WTC11 (cell line): ENCODE data around the gene HRCT1. TPM values are rescaled to one million over a fixed set of nuclear protein-coding genes. Genes with fewer than 3 reads are reported as not detected.

Source experiments
- ATAC-seq: fragments of 200-7000 bp; cut with Tn5 transposase; 2 replicates; pipeline ENCODE4 v1.10.0; 2021; ENCODE audit warnings: mild to moderate bottlenecking, moderate library complexity
- CTCF ChIA-PET: fragments of 300-600 bp; sonication (Branson Sonifier 250); formaldehyde crosslinking; loops from one replicate; lab custom pipeline; 2021; ENCODE audit warnings: antibody characterized with exemption; lab: Charles Lee
- POLR2A ChIA-PET: fragments of 350-600 bp; sonication (Branson Sonifier 250); formaldehyde crosslinking; loops from one replicate; lab custom pipeline; 2021; ENCODE audit warnings: antibody characterized with exemption; lab: Charles Lee
- DNase-seq: peaks from one replicate; pipeline ENCODE4 v3.0.0; 2021; ENCODE audit warnings: low spot score
- H3K27ac Mint-ChIP-seq: 2 replicates; pipeline ENCODE4 v1.8.0; 2021; ENCODE audit warnings: mixed read lengths
- H3K27me3 Mint-ChIP-seq: 2 replicates; pipeline ENCODE4 v1.8.0; 2021; ENCODE audit warnings: low read depth, mild to moderate bottlenecking, moderate library complexity, mixed read lengths
- H3K36me3 Mint-ChIP-seq: 2 replicates; pipeline ENCODE4 v1.8.0; 2021; ENCODE audit warnings: mixed read lengths
- H3K4me1 Mint-ChIP-seq: 2 replicates; pipeline ENCODE4 v1.8.0; 2022; ENCODE audit warnings: mixed read lengths
- H3K4me3 Mint-ChIP-seq: 2 replicates; pipeline ENCODE4 v1.8.0; 2021; ENCODE audit warnings: mild to moderate bottlenecking, moderate library complexity, mixed read lengths
- H3K9me3 Mint-ChIP-seq: 2 replicates; pipeline ENCODE4 v1.8.0; 2021; ENCODE audit warnings: mixed read lengths
- CBFB ChIP-seq: sonication (generic); formaldehyde crosslinking; IDR thresholded peaks from 2 replicates; pipeline ENCODE4 v1.8.1; 2022; ENCODE audit warnings: mild to moderate bottlenecking, low read depth, missing genetic modification reagents
- NFATC4 ChIP-seq: fragments of 250-450 bp; sonication (Bioruptor Pico); IDR thresholded peaks from 2 replicates; pipeline ENCODE4 v1.9.0; 2021; ENCODE audit warnings: mild to moderate bottlenecking
- NR1H2 ChIP-seq: sonication (generic); formaldehyde crosslinking; IDR thresholded peaks from 2 replicates; pipeline ENCODE4 v1.9.0; 2021; ENCODE audit warnings: mild to moderate bottlenecking, moderate library complexity, missing genetic modification reagents
- NR3C1 ChIP-seq: sonication (generic); formaldehyde crosslinking; conservative IDR thresholded peaks from 2 replicates; pipeline ENCODE4 v1.8.1; 2023; ENCODE audit warnings: low read depth, mild to moderate bottlenecking, missing genetic modification reagents
- TEAD1 ChIP-seq: sonication (generic); formaldehyde crosslinking; IDR thresholded peaks from 2 replicates; pipeline ENCODE4 v1.8.0; 2022; ENCODE audit warnings: mild to moderate bottlenecking, missing genetic modification reagents
- ZNF232 ChIP-seq: sonication (generic); formaldehyde crosslinking; IDR thresholded peaks from 2 replicates; pipeline ENCODE4 v1.8.0; 2022; ENCODE audit warnings: mild to moderate bottlenecking, missing genetic modification reagents
- ZNF317 ChIP-seq: sonication (generic); formaldehyde crosslinking; IDR thresholded peaks from 2 replicates; pipeline ENCODE4 v1.8.1; 2023; ENCODE audit warnings: low read depth, mild to moderate bottlenecking, moderate library complexity, missing genetic modification reagents, borderline replicate concordance
- ZNF396 ChIP-seq: fragments of 250-450 bp; sonication (Bioruptor Pico); IDR thresholded peaks from 2 replicates; pipeline ENCODE4 v1.8.0; 2021; ENCODE audit warnings: mild to moderate bottlenecking, moderate library complexity, borderline replicate concordance
- total RNA-seq: library from RNA; stranded (reverse); gene quantifications from 3 replicates; pipeline ENCODE4 v1.2.3, GENCODE V29; 2021
- TF ChIP-seq, protein P1 (sequence below): fragments of 250-450 bp; sonication (Bioruptor Pico); IDR thresholded peaks from 2 replicates; pipeline ENCODE4 v1.9.0; 2021; ENCODE audit warnings: mild to moderate bottlenecking
- TF ChIP-seq, protein P2 (sequence below): sonication (generic); formaldehyde crosslinking; IDR thresholded peaks from 2 replicates; pipeline ENCODE4 v1.8.1; 2023; ENCODE audit warnings: mild to moderate bottlenecking, missing genetic modification reagents
- TF ChIP-seq, protein P3 (sequence below): fragments of 200-600 bp; IDR thresholded peaks from 2 replicates; pipeline ENCODE4 v1.8.0; 2022; ENCODE audit warnings: antibody characterized with exemption
- TF ChIP-seq, protein P4 (sequence below): fragments of 250-450 bp; sonication (Bioruptor Pico); IDR thresholded peaks from 2 replicates; pipeline ENCODE4 v1.9.0; 2021; ENCODE audit warnings: mild to moderate bottlenecking

The HRCT1 gene
- total RNA-seq, 1 experiment from 2014 or later, result not detected

DNA sequence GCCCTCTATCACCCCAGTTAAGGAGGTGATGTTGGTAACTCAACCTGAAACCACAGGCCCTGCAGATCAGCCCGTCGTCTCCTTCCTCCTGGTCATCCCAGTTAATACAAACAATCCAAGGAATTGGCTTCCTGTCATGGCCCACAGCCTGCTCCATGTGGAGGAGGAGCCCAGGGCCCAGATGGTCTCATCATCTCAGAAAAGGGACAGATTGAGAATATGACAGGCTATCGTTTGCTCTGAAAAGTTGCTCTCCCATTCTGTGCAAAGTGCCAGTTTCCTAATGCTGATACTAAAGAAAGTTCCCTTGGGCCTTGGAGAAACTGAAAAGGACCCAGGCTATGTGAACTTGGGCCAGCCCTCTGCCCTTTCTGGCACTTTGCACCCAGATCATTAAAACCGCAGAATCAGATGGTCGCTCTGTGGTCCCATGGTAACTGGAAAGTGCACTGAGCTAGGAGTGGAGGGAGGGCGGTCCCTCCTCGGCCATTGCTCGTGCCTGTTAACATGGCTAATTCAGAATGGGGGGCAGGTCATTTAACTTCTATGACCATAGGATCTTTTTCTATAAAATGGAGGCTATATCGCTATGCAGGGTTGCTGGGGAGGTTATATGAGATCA is 2.6 kb downstream of the HRCT1 start:
- H3K9me3 Mint-ChIP-seq, result no peaks in the 10 kb centered on the region
- ATAC-seq, result no peak
- peak overlapping the region; percentile 92; the same call in 1 of the 2 replicates for H3K27ac Mint-ChIP-seq
- DNase-seq, result no peak
- TF ChIP-seq ZNF317 (CRISPR knock-in tag) (no peak), TEAD1 (CRISPR knock-in tag) (no peak), NR1H2 (CRISPR knock-in tag) (no peak), ZNF396 (CRISPR knock-in tag) (no peak), ZNF232 (CRISPR knock-in tag) (no peak), CBFB (no peak)
- TF ChIP-seq, protein P1, sequence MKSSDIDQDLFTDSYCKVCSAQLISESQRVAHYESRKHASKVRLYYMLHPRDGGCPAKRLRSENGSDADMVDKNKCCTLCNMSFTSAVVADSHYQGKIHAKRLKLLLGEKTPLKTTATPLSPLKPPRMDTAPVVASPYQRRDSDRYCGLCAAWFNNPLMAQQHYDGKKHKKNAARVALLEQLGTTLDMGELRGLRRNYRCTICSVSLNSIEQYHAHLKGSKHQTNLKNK (CRISPR knock-in tag), result no peak
- TF ChIP-seq, protein P2, sequence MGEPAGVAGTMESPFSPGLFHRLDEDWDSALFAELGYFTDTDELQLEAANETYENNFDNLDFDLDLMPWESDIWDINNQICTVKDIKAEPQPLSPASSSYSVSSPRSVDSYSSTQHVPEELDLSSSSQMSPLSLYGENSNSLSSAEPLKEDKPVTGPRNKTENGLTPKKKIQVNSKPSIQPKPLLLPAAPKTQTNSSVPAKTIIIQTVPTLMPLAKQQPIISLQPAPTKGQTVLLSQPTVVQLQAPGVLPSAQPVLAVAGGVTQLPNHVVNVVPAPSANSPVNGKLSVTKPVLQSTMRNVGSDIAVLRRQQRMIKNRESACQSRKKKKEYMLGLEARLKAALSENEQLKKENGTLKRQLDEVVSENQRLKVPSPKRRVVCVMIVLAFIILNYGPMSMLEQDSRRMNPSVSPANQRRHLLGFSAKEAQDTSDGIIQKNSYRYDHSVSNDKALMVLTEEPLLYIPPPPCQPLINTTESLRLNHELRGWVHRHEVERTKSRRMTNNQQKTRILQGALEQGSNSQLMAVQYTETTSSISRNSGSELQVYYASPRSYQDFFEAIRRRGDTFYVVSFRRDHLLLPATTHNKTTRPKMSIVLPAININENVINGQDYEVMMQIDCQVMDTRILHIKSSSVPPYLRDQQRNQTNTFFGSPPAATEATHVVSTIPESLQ (CRISPR knock-in tag), result no peak
- TF ChIP-seq, protein P3, sequence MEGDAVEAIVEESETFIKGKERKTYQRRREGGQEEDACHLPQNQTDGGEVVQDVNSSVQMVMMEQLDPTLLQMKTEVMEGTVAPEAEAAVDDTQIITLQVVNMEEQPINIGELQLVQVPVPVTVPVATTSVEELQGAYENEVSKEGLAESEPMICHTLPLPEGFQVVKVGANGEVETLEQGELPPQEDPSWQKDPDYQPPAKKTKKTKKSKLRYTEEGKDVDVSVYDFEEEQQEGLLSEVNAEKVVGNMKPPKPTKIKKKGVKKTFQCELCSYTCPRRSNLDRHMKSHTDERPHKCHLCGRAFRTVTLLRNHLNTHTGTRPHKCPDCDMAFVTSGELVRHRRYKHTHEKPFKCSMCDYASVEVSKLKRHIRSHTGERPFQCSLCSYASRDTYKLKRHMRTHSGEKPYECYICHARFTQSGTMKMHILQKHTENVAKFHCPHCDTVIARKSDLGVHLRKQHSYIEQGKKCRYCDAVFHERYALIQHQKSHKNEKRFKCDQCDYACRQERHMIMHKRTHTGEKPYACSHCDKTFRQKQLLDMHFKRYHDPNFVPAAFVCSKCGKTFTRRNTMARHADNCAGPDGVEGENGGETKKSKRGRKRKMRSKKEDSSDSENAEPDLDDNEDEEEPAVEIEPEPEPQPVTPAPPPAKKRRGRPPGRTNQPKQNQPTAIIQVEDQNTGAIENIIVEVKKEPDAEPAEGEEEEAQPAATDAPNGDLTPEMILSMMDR, result no peak
- no peak overlapping the region for H3K4me3 Mint-ChIP-seq
- POLR2A ChIA-PET, result no interaction called here
- H3K36me3 Mint-ChIP-seq, result no peaks in the 10 kb centered on the region
- peaks cover 43% of the 10 kb centered on the region for H3K4me1 Mint-ChIP-seq
- CTCF ChIA-PET, result interaction anchor here (0.7 to 3.2 kb wide), 6 partner anchors 26 to 117 kb away, joined by 3 to 16 read pairs (median 4); partner anchors contain the start of genes HINT2 and NPR2
- peaks cover 4% of the 10 kb centered on the region; the same call in 1 of the 2 replicates for H3K27me3 Mint-ChIP-seq

DNA sequence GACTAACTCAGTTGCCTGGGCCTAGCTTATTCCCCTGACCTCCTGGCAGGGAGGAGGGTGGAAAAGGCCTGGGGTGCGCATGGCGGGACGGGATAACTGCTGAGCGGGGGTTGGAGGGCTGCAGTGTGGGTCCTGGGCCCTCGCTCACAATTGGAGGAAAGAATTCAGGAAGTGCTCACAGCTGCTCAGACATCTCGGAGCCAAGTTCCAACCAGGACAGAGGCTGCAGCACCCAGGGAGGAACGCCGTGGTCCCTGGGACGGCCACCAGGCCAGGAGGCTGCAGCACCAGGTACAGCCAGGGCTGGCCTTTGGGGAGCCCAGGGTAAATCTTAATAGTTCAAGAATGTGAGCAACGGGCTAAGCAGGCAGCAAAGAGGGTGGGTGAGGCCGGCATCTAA is 3.3 kb downstream of the HRCT1 start, which contains the start of gene SPAAR:
SPAAR (plus strand) TSS at position 217 of the 400 bp plus-strand sequence. CDS start 974 bp downstream, outside the sequence.
- ChIA-PET CTCF (interaction anchor here (0.7 to 3.2 kb wide), 6 partner anchors 27 to 118 kb away, joined by 3 to 16 read pairs (median 4); partner anchors contain the start of genes HINT2 and NPR2), POLR2A (no interaction called here)
- Mint-ChIP-seq H3K4me3 (no peak within 1 kb of the TSS), H3K36me3 (no peaks in the 10 kb centered on the region), H3K9me3 (no peaks in the 10 kb centered on the region), H3K27ac (peak within 1 kb of the TSS; percentile 92; the same call in 1 of the 2 replicates), H3K4me1 (peaks cover 43% of the 10 kb centered on the region), H3K27me3 (peaks cover 4% of the 10 kb centered on the region; the same call in 1 of the 2 replicates)
- TF ChIP-seq, protein P4, sequence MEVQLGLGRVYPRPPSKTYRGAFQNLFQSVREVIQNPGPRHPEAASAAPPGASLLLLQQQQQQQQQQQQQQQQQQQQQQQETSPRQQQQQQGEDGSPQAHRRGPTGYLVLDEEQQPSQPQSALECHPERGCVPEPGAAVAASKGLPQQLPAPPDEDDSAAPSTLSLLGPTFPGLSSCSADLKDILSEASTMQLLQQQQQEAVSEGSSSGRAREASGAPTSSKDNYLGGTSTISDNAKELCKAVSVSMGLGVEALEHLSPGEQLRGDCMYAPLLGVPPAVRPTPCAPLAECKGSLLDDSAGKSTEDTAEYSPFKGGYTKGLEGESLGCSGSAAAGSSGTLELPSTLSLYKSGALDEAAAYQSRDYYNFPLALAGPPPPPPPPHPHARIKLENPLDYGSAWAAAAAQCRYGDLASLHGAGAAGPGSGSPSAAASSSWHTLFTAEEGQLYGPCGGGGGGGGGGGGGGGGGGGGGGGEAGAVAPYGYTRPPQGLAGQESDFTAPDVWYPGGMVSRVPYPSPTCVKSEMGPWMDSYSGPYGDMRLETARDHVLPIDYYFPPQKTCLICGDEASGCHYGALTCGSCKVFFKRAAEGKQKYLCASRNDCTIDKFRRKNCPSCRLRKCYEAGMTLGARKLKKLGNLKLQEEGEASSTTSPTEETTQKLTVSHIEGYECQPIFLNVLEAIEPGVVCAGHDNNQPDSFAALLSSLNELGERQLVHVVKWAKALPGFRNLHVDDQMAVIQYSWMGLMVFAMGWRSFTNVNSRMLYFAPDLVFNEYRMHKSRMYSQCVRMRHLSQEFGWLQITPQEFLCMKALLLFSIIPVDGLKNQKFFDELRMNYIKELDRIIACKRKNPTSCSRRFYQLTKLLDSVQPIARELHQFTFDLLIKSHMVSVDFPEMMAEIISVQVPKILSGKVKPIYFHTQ (CRISPR knock-in tag), result no peak
- TF ChIP-seq NFATC4 (CRISPR knock-in tag) (no peak), ZNF232 (CRISPR knock-in tag) (no peak), NR3C1 (no peak)
- TF ChIP-seq, protein P1 (CRISPR knock-in tag), result no peak
- ATAC-seq, result no peak
- no peak for DNase-seq
